Stimulated activated CD4-positive, alpha-beta T cell treated with anti-CD3 and anti-CD28 coated beads, Interleukin-4, amount 100 ng/mL, for 1 hour (primary cell): ENCODE data around the gene KIF1A.

ENCODE experiments used
- DNase-seq: peaks from one replicate; pipeline ENCODE4 v3.0.0-alpha.2; 2020

KIF1A gene

GRCh38 chr2:240762971-240763370 lies 57.0 kb downstream of the KIF1A start:
- no peak for DNase-seq

GRCh38 chr2:240762249-240762648 lies 57.8 kb downstream of the KIF1A start:
- DNase-seq = no peak

- no peak for DNase-seq
Observed at GRCh38 chr2:240760576-240761246, 59.3 kb downstream of the KIF1A start.

GRCh38 chr2:240760121-240760520 lies 59.9 kb downstream of the KIF1A start:
- DNase-seq = no peak

DNA sequence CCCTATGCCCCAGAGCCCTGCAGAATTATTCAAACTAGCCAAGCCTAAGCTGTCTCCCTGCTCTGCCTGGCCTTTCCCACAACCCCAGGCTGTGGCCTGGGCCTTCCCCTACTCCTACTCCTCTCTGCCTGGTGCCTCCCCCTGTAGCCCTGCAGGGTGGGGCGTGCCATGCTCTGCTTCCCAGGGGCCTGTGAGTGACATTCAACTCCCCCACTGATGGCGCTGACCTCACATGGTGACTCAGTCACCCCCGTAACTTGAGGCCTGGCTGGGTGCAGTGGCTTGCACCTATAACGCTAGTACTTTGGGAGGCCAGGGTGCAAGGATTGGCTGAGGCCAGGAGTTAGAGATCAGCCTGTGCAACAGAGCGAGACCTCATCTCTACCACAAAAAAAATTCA lies 60.6 kb downstream of the KIF1A start:
- DNase-seq = no peak

GRCh38 chr2:240757086-240757614 lies 62.9 kb downstream of the KIF1A start:
- no peak for DNase-seq

GRCh38 chr2:240752209-240752608 lies 67.8 kb downstream of the KIF1A start:
- DNase-seq = no peak

- DNase-seq = no peak
Observed at GRCh38 chr2:240750409-240750808, 69.6 kb downstream of the KIF1A start.

GRCh38 chr2:240749516-240749915 lies 70.5 kb downstream of the KIF1A start:
- no peak for DNase-seq

GRCh38 chr2:240747256-240747655 lies 72.8 kb downstream of the KIF1A start:
- DNase-seq = no peak

DNA sequence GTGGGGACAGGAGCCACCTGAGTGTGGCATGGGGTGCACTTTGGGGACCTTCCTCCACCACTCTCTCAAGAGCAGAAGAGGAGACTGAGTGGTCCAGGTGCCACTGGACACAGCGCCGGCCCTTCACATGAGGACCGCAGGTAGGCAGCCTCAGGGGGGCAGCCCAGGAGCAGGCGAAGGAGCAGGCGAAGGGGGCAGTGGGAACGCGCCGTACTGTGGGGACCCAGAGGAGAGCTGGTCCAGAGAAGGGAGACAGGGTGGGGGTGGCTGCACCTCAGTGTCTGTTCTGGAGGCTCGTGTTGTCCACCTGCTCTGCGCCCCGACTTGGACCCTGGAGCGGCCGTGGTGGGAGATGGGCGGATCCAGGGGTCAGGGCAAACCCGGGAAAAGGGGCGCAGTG lies 73.3 kb downstream of the KIF1A start:
- no peak for DNase-seq

GRCh38 chr2:240745962-240746361 lies 74.1 kb downstream of the KIF1A start:
- DNase-seq = no peak

DNA sequence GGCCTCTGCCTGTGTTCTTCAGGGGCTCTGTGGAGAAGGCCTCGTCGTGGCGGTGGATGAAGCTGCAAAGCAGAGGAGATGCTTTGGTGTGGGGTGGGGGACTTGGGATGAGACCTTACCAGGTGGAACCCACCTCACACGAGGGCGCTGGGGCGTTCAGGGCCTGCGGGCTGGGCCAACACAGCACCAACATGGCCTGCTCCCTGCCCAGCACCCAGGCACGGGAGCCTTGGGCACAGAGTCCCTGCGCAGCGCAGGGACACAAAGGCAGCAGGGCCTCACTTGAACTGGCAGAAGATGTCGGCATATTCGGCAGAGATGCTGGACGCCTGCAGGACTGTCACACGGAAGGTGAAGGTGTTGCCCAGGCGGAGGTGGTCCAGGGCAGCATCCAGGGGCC lies 74.6 kb downstream of the KIF1A start:
- DNase-seq = no peak

- no peak for DNase-seq
Observed at GRCh38 chr2:240742602-240743095, 77.4 kb downstream of the KIF1A start.

DNA sequence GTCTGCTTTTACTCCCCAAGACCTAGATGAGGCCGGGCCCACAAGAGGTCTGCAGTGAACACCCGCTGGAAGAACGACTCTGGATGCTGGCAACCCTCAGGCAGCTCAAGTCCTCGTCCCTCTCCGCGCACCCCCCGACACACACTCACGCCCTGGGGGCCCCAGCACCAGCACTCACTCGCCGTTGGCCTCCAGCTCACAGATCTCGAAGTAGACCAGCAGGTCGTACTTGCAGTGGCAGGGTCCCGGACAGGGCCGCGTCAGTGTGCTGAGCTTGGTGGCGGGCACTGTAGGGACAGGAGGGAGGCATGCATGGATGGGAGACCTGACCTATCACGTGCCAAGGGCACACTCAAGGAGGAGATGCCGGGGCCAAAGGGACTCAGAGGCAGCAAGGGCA lies 78.9 kb downstream of the KIF1A start:
- no peak for DNase-seq

GRCh38 chr2:240739797-240740196 lies 80.2 kb downstream of the KIF1A start:
- peak; percentile 9 for DNase-seq

GRCh38 chr2:240737958-240738357 lies 82.1 kb downstream of the KIF1A start:
- DNase-seq = no peak

GRCh38 chr2:240737512-240737911 lies 82.5 kb downstream of the KIF1A start:
- no peak for DNase-seq

DNA sequence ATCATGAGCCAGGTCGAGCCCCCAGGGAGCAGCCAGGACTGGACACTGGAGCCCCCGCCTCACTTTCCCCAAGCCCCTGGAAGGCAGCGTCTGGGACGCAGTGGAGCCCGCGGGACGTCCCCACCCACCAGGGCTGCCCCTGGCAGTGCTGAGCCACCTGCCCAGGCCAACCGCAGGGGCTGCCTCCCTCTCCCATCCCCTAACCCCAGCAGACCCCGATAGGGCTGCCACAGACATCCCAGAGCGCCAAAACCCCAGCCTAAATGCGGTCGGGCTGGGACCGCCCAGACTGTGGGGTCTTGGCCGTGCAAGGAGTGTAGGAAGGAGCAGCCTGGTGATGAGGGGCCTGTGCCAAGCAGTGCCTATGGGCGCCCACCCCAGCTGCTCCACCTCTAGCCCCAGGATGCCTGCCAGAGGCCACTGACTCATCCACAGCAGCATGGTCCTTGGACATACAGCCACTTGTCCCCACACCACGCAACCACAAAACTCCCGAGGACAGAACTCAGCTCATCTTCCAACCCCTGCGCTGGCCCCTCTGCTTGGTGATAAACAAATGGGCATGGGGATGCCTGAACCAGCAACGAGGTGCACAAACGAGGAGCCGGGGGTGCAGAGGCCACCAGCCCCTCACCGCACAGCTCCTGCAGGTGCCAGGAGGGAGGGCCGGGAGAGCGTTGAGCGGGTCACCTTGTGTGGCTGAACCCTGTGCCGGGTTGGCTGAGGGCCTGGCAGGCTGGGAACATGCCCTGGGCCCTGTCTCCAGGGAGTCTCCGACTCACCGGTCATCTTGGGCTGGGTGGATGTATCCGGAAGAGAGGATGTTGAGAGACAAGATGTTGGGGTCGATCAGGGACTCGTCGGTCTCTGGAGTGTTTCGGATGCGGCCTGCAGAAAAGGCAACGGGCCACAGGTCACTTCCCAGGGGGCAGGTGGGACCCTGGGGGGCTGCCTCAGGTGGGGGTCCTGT lies 83.5 kb downstream of the KIF1A start:
- DNase-seq = no peak

DNA sequence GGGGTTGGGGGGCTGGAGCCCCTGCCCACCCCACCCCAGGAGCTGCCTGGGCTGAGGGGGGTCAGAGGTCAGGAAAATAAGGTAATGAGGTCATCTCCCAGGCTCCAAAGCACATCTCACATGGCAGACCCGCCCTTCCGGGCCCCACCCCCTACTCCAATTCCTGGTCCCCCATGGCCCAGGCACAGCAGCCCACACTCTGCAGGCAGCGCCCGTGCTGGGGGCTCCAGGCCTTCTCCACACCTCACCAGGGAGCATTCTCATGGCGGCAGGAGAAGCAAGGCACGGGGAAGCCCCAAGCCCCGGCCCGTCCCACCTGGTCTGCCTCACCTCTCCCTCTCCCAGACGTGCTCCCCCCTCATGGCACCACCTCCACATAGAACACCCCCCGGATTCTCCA lies 84.5 kb downstream of the KIF1A start:
- DNase-seq = no peak

DNA sequence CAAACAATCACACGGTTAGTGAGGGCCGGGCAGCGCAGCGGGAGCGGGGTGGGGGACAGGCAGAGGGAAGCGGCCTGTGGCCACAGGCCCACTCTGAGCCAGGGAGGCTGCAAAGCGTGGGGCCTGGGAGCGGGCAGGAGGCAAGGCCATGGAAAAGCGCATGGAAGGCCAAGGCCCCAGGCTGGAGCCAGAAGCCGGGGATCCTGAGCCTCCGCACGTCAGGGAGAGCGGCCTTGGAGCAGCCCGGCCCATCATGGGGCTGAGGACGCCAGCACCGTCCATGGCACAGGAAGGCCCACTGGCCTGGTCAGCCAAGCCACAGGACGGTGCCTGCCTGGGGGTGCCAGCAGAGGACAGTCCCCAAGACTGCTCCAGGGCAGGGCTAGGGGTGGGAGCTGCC lies 85.3 kb downstream of the KIF1A start:
- DNase-seq = no peak

GRCh38 chr2:240733803-240734495 lies 86.1 kb downstream of the KIF1A start:
- DNase-seq = peak; percentile 11
